Gastrocnemius medialis (tissue), 4 donors: ENCODE measurements around the gene SCN5A. TPM values are rescaled to one million over a fixed set of nuclear protein-coding genes. Genes with fewer than 3 reads are reported as not detected.
A peak's percentile ranks its signal among the peaks of the same experiment; 100 is the strongest.

Source experiments
- ATAC-seq, 2 donors: fragments of 150-250 bp; one replicate each; pipeline ENCODE4 v1.9.1; 2016
- DNase-seq, 2 donors: peaks; one replicate each; pipeline ENCODE4 v3.0.0-alpha.2; 2019
- H3K27ac ChIP-seq, 4 donors: fragments of 200-600 bp; sonication (generic); 1 replicate in 1 of 4; 2 replicates in 3 of 4; pipeline ENCODE4 v1.5.1; 2016 to 2018; ENCODE audit warnings: mild to moderate bottlenecking in 2 of 4, moderate library complexity in 1 of 4
- H3K27me3 ChIP-seq, 3 donors: fragments of 200-600 bp; sonication (generic) in 2 of 3; 1 replicate in 1 of 3; 2 replicates in 2 of 3; pipeline versions ENCODE4 v1.5.1 to v1.6.0; 2016 to 2019; ENCODE audit warnings: mild to moderate bottlenecking in 1 of 3, moderate library complexity in 1 of 3
- H3K36me3 ChIP-seq, 2 donors: fragments of 200-600 bp; sonication (generic) in 1 of 2; one replicate each; pipeline ENCODE4 v1.5.1; 2017 to 2018
- H3K4me1 ChIP-seq, 2 donors: fragments of 200-600 bp; sonication (generic) in 1 of 2; one replicate each; pipeline ENCODE4 v1.5.1; 2016 to 2017; ENCODE audit warnings: mild to moderate bottlenecking in 2 of 2
- H3K4me3 ChIP-seq, 4 donors: fragments of 200-600 bp; sonication (generic) in 3 of 4; 1 replicate in 1 of 4; 2 replicates in 3 of 4; pipeline ENCODE4 v1.5.1; 2016 to 2019; ENCODE audit warnings: mild to moderate bottlenecking in 2 of 4
- H3K9me3 ChIP-seq, 3 donors: fragments of 200-600 bp; sonication (generic) in 2 of 3; 1 replicate in 1 of 3; 2 replicates in 2 of 3; pipeline ENCODE4 v1.5.1; 2016 to 2019
- CTCF ChIP-seq, 5 experiments: fragments of 450-650 bp in 3 of 5; fragments of 200-600 bp in 2 of 5; sonication (generic) in 2 of 5; IDR thresholded peaks in 4 of 5; conservative IDR thresholded peaks in 1 of 5; 1 replicate in 4 of 5; 2 replicates in 1 of 5; pipeline ENCODE4 v1.5.1; 2016 to 2019; ENCODE audit warnings: antibody characterized with exemption in 5 of 5, mild to moderate bottlenecking in 3 of 5, moderate library complexity in 3 of 5
- POLR2A ChIP-seq, 2 donors: fragments of 450-650 bp; IDR thresholded peaks; one replicate each; pipeline ENCODE4 v1.6.1; 2017; ENCODE audit warnings: antibody characterized with exemption in 2 of 2, mild to moderate bottlenecking in 2 of 2, moderate library complexity in 2 of 2
- in situ Hi-C, 4 donors: fragments of 200-750 bp; cut with MboI; loops; one replicate each; pipeline versions ENCODE4 v1.15.0 to v1.8.0; 2017; ENCODE audit warnings: low sequenced_read_pairs in 4 of 4
- intact Hi-C: fragments of 100-400 bp; cut with DNase I; formaldehyde crosslinking; loops from one replicate; pipeline ENCODE4 v1.15.1; 2023; ENCODE audit warnings: low total_unique reads
- total RNA-seq, 4 donors: library from RNA; depleted of rRNA; stranded (reverse); fragments of >200 nt; gene quantifications; one replicate each; pipeline versions ENCODE4 v1.1.0 to v1.2.3, GENCODE V29; 2016

The SCN5A gene
- total RNA-seq, 4 donors from 2014 or later = 0.05 to 4.3 (median 2.8) TPM; not detected in 1

GRCh38 chr3:38510631-38511030 is 138.9 kb downstream of the SCN5A start:
- TF ChIP-seq CTCF (IDR thresholded peaks at IDR 0.05 in 4 of 5, conservative IDR thresholded peaks at IDR 0.05 in 1 of 5) = no peak
- no peak for TF ChIP-seq POLR2A (IDR thresholded peaks at IDR 0.05)
- in situ Hi-C loops (loop anchor here in 2 of 4 donors (25.0 kb wide), 2 partner anchors 477 to 527 kb away; no protein-coding TSS in a partner anchor), intact Hi-C loops (no loop called here)
- Histone ChIP-seq H3K9me3 (no peaks in the 10 kb centered on the region), H3K27ac (no peak overlapping the region), H3K4me3 (no peak overlapping the region), H3K4me1 (no peaks in the 10 kb centered on the region), H3K36me3 (peaks cover 0 to 51% of the 10 kb centered on the region in 2 donors), H3K27me3 (no peaks in the 10 kb centered on the region)
- DNase-seq = no peak
- no peak for ATAC-seq

DNA sequence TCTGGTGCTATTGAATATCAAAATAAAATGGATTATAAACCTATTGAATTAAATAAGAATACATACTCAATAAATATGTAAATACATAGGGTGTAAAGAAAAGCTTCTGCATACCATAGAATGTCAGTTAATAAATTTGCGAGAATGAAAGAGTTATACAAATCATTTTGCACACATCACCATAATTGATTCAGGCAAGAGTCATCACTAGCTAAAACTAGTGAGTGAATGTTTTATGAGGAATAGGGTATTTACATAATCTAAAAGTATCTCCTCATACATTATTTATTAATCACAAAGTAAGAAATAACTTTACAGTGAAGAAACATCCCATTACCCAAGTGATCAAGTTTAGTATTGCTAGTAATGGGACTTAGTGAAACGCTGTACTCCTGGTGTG is 139.8 kb downstream of the SCN5A start:
- TF ChIP-seq POLR2A (IDR thresholded peaks at IDR 0.05) (no peak), CTCF (IDR thresholded peaks at IDR 0.05 in 4 of 5, conservative IDR thresholded peaks at IDR 0.05 in 1 of 5) (no peak)
- DNase-seq (no peak), ATAC-seq (no peak)
- Histone ChIP-seq H3K4me1 (no peaks in the 10 kb centered on the region), H3K9me3 (no peaks in the 10 kb centered on the region), H3K36me3 (peaks cover 0 to 55% of the 10 kb centered on the region in 2 donors), H3K4me3 (no peak overlapping the region), H3K27ac (no peak overlapping the region), H3K27me3 (no peaks in the 10 kb centered on the region)
- intact Hi-C loops (no loop called here), in situ Hi-C loops (loop anchor here in 2 of 4 donors (25.0 kb wide), 2 partner anchors 478 to 528 kb away; no protein-coding TSS in a partner anchor)

- H3K9me3 ChIP-seq = no peaks in the 10 kb centered on the region
- TF ChIP-seq CTCF (IDR thresholded peaks at IDR 0.05 in 4 of 5, conservative IDR thresholded peaks at IDR 0.05 in 1 of 5) (no peak), POLR2A (IDR thresholded peaks at IDR 0.05) (no peak)
- no peaks in the 10 kb centered on the region for H3K27me3 ChIP-seq
- peaks cover 0 to 59% of the 10 kb centered on the region in 2 donors for H3K36me3 ChIP-seq
- in situ Hi-C loops (loop anchor here in 2 of 4 donors (25.0 kb wide), 2 partner anchors 480 to 530 kb away; no protein-coding TSS in a partner anchor), intact Hi-C loops (no loop called here)
- no peak overlapping the region for H3K4me3 ChIP-seq
- no peak for DNase-seq
- ATAC-seq = no peak
- H3K27ac ChIP-seq = no peak overlapping the region
- no peaks in the 10 kb centered on the region for H3K4me1 ChIP-seq
These were observed 142.4 kb downstream of the SCN5A start for GRCh38 chr3:38507120-38507519.

DNA sequence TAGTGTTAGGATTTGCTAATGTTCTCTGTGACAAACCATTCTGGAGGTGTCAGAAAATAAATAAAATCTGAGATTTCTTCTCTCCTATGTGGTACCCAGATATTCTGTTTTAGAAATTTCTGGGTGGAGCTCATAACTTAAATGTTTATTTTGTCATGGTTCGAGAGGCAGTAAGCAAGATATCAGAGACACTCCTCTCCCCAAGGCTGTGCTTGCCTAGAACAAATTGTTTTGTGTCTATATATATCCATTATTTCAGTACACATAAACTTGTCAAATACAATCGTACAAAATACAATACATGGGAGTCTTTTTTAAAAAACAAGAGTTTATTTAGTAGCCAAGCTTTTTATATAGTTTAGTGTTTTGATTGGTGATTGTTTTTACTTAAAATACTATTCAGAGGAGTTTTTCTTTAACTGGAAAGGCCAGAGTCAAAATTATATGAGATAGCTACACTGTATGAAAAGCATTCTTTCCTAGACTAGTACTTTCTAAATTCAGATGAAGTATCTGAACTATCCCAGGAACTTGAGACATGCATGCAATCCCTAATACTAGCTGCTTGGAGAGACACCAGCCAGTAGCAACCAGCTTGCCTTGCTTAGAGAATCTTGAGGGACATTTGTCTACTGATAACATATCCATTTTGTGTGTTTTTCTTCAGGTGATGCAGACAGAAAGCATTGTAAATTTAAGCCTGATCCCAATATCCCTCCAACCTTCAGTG is 148.6 kb downstream of the SCN5A start:
- Histone ChIP-seq H3K27me3 (no peaks in the 10 kb centered on the region), H3K36me3 (peaks cover 0 to 49% of the 10 kb centered on the region in 2 donors), H3K4me1 (peaks cover 13 to 19% of the 10 kb centered on the region in 2 donors), H3K9me3 (no peaks in the 10 kb centered on the region), H3K27ac (peak overlapping the region in 2 of 4 donors; percentile 3 to 27), H3K4me3 (no peak overlapping the region)
- ATAC-seq = no peak
- in situ Hi-C loops = loop anchor here in 2 of 4 donors (25.0 kb wide), 2 partner anchors 486 to 536 kb away; no protein-coding TSS in a partner anchor
- intact Hi-C loops = no loop called here
- DNase-seq = no peak
- TF ChIP-seq CTCF (IDR thresholded peaks at IDR 0.05 in 4 of 5, conservative IDR thresholded peaks at IDR 0.05 in 1 of 5) (no peak), POLR2A (IDR thresholded peaks at IDR 0.05) (no peak)

Other genes with a start within 250 kb of the SCN5A start
- gene ACVR2B, start 195.8 kb downstream of the SCN5A start, total RNA-seq = 10 to 100 TPM in 1 of 4 donors, 1 to 10 TPM in 3; 2.4 to 12.1 (median 6.3) TPM
- 1 to 10 TPM; 1.6 to 6.5 (median 2.2) TPM for gene EXOG, start 153.3 kb downstream of the SCN5A start, total RNA-seq
- gene SCN10A, start 166.5 kb upstream of the SCN5A start, total RNA-seq = not detected